B cell (primary cell): ENCODE data around the gene MYH15. TPM values are rescaled to one million over a fixed set of nuclear protein-coding genes. Genes with fewer than 3 reads are reported as not detected.

Experiments used
- ATAC-seq: fragments of 200-7000 bp; cut with Tn5 transposase; one replicate; pipeline ENCODE4 v1.10.0; 2021; ENCODE audit warnings: low read depth, mild to moderate bottlenecking, moderate number of reproducible peaks, moderate library complexity
- CTCF ChIA-PET: fragments of 350-600 bp; sonication (Branson Sonifier 250); formaldehyde crosslinking; loops from one replicate; lab custom pipeline; 2021; ENCODE audit warnings: antibody characterized with exemption, inconsistent platforms; lab: Charles Lee
- POLR2A ChIA-PET: fragments of 350-600 bp; sonication (Branson Sonifier 250); formaldehyde crosslinking; loops from one replicate; lab custom pipeline; 2021; ENCODE audit warnings: antibody characterized with exemption; lab: Charles Lee
- DNase-seq: peaks from one replicate; pipeline ENCODE4 v3.0.0; 2013
- H2AFZ ChIP-seq: 2 replicates; pipeline ENCODE4 v1.6.1; 2012; ENCODE audit warnings: mild to moderate bottlenecking, low read depth, low read length; ENCODE audit not compliant: insufficient read depth, poor library complexity, severe bottlenecking
- H3K27ac ChIP-seq, 2 donors: 1 replicate in 1 of 2; 2 replicates in 1 of 2; pipeline ENCODE4 v1.5.1; 2012 to 2013; ENCODE audit warnings: low read length in 2 of 2, mild to moderate bottlenecking in 2 of 2, moderate library complexity in 1 of 2
- H3K27me3 ChIP-seq, 4 experiments: fragments of 200-600 bp in 1 of 4; sonication (generic) in 1 of 4; replicated peaks in 1 of 4; 1 replicate in 2 of 4; 2 replicates in 2 of 4; pipeline versions ENCODE4 v1.6.1 to v1.7.0; 2013 to 2016; ENCODE audit warnings: low read length in 3 of 4, mild to moderate bottlenecking in 2 of 4, mixed read lengths in 1 of 4, moderate library complexity in 1 of 4; ENCODE audit not compliant: insufficient read depth in 4 of 4, control insufficient read depth in 3 of 4; ENCODE audit errors: control extremely low read depth in 1 of 4
- H3K36me3 ChIP-seq, 2 experiments: replicated peaks in 1 of 2; 1 replicate in 1 of 2; 2 replicates in 1 of 2; pipeline versions ENCODE4 v1.6.1 to v1.7.1; 2013; ENCODE audit warnings: low read length in 1 of 2; ENCODE audit not compliant: insufficient read depth in 2 of 2, control insufficient read depth in 1 of 2; ENCODE audit errors: control extremely low read depth in 1 of 2, extremely low read depth in 1 of 2
- H3K4me1 ChIP-seq, 2 donors: fragments of 200-600 bp in 1 of 2; sonication (generic) in 1 of 2; 1 replicate in 1 of 2; 2 replicates in 1 of 2; pipeline versions ENCODE4 v1.5.1 to v1.6.1; 2013 to 2017; ENCODE audit warnings: low read length in 2 of 2; ENCODE audit not compliant: control insufficient read depth in 2 of 2, insufficient read depth in 2 of 2
- H3K4me2 ChIP-seq: replicated peaks from 2 replicates; pipeline ENCODE3; 2012; ENCODE audit warnings: mild to moderate bottlenecking, low read depth, low read length; ENCODE audit not compliant: poor library complexity, severe bottlenecking
- H3K4me3 ChIP-seq, 5 experiments: fragments of 200-600 bp in 1 of 5; sonication (generic) in 1 of 5; 1 replicate in 3 of 5; 2 replicates in 2 of 5; pipeline versions ENCODE4 v1.5.1 to v1.7.0; 2011 to 2016; ENCODE audit warnings: low read length in 4 of 5, mild to moderate bottlenecking in 4 of 5, low read depth in 2 of 5, control low read depth in 1 of 5, moderate library complexity in 1 of 5; ENCODE audit not compliant: insufficient read depth in 1 of 5; ENCODE audit errors: control extremely low read depth in 1 of 5, extremely low read depth in 1 of 5
- H3K79me2 ChIP-seq: fragments of 200-600 bp; sonication (generic); one replicate; pipeline ENCODE4 v1.6.0; 2016; ENCODE audit warnings: low read length; ENCODE audit not compliant: control insufficient read depth, insufficient read depth
- H3K9ac ChIP-seq: fragments of 200-600 bp; sonication (generic); 2 replicates; pipeline ENCODE4 v1.6.1; 2017; ENCODE audit warnings: mild to moderate bottlenecking, low read length, moderate library complexity
- H3K9me3 ChIP-seq, 3 donors: one replicate each; pipeline versions ENCODE4 v1.6.1 to v1.7.1; 2013; ENCODE audit warnings: low read length in 2 of 3; ENCODE audit not compliant: control insufficient read depth in 2 of 3, insufficient read depth in 1 of 3; ENCODE audit errors: control extremely low read depth in 1 of 3
- H4K20me1 ChIP-seq: 2 replicates; pipeline ENCODE4 v1.6.0; 2012; ENCODE audit warnings: mild to moderate bottlenecking, low read length; ENCODE audit not compliant: insufficient read depth, control insufficient read depth, poor library complexity, severe bottlenecking
- H3K27ac Mint-ChIP-seq: one replicate; pipeline ENCODE4 v1.8.0; 2021; ENCODE audit warnings: mixed read lengths
- H3K27me3 Mint-ChIP-seq: one replicate; pipeline ENCODE4 v1.8.0; 2021; ENCODE audit warnings: mixed read lengths
- H3K4me1 Mint-ChIP-seq: one replicate; pipeline ENCODE4 v1.8.0; 2021; ENCODE audit warnings: mixed read lengths
- H3K4me3 Mint-ChIP-seq: one replicate; pipeline ENCODE4 v1.8.0; 2021; ENCODE audit warnings: mixed read lengths
- H3K9me3 Mint-ChIP-seq: one replicate; pipeline ENCODE4 v1.8.0; 2022; ENCODE audit warnings: mixed read lengths; ENCODE audit not compliant: insufficient read depth
- EZH2 ChIP-seq: IDR thresholded peaks from 2 replicates; pipeline ENCODE4 v1.6.1; 2012; ENCODE audit warnings: borderline replicate concordance, low read depth, mild to moderate bottlenecking, moderate library complexity, low read length; ENCODE audit not compliant: insufficient read depth, poor library complexity, severe bottlenecking
- WGBS: methylation state at CpG from one replicate; pipeline ENCODE4 v1.1.5; 2013; ENCODE audit warnings: missing lambda C conversion rate; ENCODE audit not compliant: insufficient coverage; 5-methylcytosine and 5-hydroxymethylcytosine counted together
- intact Hi-C: fragments of 100-400 bp; cut with micrococcal nuclease; formaldehyde crosslinking; loops from one replicate; pipeline ENCODE4 v1.10.0; 2022
- polyA plus RNA-seq: library from polyadenylated mRNA; depleted of rRNA; stranded (reverse); fragments of >200 nt; gene quantifications from 2 replicates; pipeline ENCODE4 v1.2.3, GENCODE V29; 2012
- total RNA-seq, 2 donors: library from RNA; stranded (reverse); fragments of 120-200 nt in 1 of 2; gene quantifications; 1 replicate in 1 of 2; 2 replicates in 1 of 2; pipeline versions ENCODE4 v1.2.3 to v1.2.4, GENCODE V29; 2013 to 2022
- TF ChIP-seq, protein P1 (sequence below): fragments of 200-600 bp; IDR thresholded peaks from one replicate; pipeline ENCODE4 v1.8.0; 2022; ENCODE audit warnings: antibody characterized with exemption, mild to moderate bottlenecking

Gene MYH15
- total and polyA plus RNA-seq, 2 donors (not counting 1 experiment from before 2014, with no cell fraction given): 0.06 TPM; not detected in 1

GRCh38 chr3:108333961-108334360 lies 176.4 kb downstream of the MYH15 start:
- CTCF ChIA-PET: interaction anchor here (0.7 kb wide), 1 partner anchor 380 kb away, joined by 4 read pairs; no protein-coding TSS in a partner anchor
- Mint-ChIP-seq H3K9me3 (no peaks in the 10 kb centered on the region), H3K4me3 (no peak overlapping the region), H3K27me3 (no peaks in the 10 kb centered on the region), H3K27ac (no peak overlapping the region), H3K4me1 (peaks cover 9% of the 10 kb centered on the region)
- no peaks in the 10 kb centered on the region for H3K27me3 ChIP-seq
- H2AFZ ChIP-seq: no peak overlapping the region
- no peak for ATAC-seq
- H3K79me2 ChIP-seq: no peaks in the 10 kb centered on the region
- H3K27ac ChIP-seq: no peak overlapping the region
- H3K9ac ChIP-seq: no peak overlapping the region
- WGBS: no CpG with 5 or more reads among the region's 1 CpG
- H3K4me2 ChIP-seq: no peak overlapping the region
- TF ChIP-seq, protein P1, sequence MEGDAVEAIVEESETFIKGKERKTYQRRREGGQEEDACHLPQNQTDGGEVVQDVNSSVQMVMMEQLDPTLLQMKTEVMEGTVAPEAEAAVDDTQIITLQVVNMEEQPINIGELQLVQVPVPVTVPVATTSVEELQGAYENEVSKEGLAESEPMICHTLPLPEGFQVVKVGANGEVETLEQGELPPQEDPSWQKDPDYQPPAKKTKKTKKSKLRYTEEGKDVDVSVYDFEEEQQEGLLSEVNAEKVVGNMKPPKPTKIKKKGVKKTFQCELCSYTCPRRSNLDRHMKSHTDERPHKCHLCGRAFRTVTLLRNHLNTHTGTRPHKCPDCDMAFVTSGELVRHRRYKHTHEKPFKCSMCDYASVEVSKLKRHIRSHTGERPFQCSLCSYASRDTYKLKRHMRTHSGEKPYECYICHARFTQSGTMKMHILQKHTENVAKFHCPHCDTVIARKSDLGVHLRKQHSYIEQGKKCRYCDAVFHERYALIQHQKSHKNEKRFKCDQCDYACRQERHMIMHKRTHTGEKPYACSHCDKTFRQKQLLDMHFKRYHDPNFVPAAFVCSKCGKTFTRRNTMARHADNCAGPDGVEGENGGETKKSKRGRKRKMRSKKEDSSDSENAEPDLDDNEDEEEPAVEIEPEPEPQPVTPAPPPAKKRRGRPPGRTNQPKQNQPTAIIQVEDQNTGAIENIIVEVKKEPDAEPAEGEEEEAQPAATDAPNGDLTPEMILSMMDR: no peak
- no peak for TF ChIP-seq EZH2
- DNase-seq: no peak
- POLR2A ChIA-PET: no interaction called here
- no peaks in the 10 kb centered on the region for H4K20me1 ChIP-seq
- intact Hi-C loops: no loop called here
- H3K4me1 ChIP-seq: peaks cover 8% of the 10 kb centered on the region in 2 donors
- no peak overlapping the region for H3K4me3 ChIP-seq
- no peaks in the 10 kb centered on the region for H3K36me3 ChIP-seq
- peaks cover 0 to 1% (median 0%) of the 10 kb centered on the region in 3 donors for H3K9me3 ChIP-seq

- 100% methylated on average over 1 of the region's 3 CpGs for WGBS
- ATAC-seq (no peak), DNase-seq (no peak)
- Mint-ChIP-seq H3K9me3 (no peaks in the 10 kb centered on the region), H3K4me1 (no peaks in the 10 kb centered on the region), H3K27ac (no peak overlapping the region), H3K4me3 (no peak overlapping the region), H3K27me3 (no peaks in the 10 kb centered on the region)
- Histone ChIP-seq H3K9me3 (peaks cover 0 to 1% (median 0%) of the 10 kb centered on the region in 3 donors), H3K27ac (no peak overlapping the region), H3K4me2 (no peak overlapping the region), H3K9ac (no peak overlapping the region), H4K20me1 (no peaks in the 10 kb centered on the region), H3K4me1 (no peaks in the 10 kb centered on the region), H3K36me3 (no peaks in the 10 kb centered on the region), H3K4me3 (no peak overlapping the region), H3K27me3 (no peaks in the 10 kb centered on the region), H2AFZ (no peak overlapping the region), H3K79me2 (no peaks in the 10 kb centered on the region)
- intact Hi-C loops: no loop called here
- TF ChIP-seq, protein P1: no peak
- no peak for TF ChIP-seq EZH2
- ChIA-PET CTCF (no interaction called here), POLR2A (no interaction called here)
Observed at GRCh38 chr3:108331792-108332191, 178.6 kb downstream of the MYH15 start.

Other genes with a start within 250 kb of the MYH15 start
- gene HHLA2, start 214.0 kb downstream of the MYH15 start, total RNA-seq: 0.39 and 0.84 TPM in 2 replicates
- gene HHLA2, start 214.0 kb downstream of the MYH15 start, polyA plus RNA-seq: 0.84 and 1.5 TPM in 2 replicates
- gene CIP2A, start 78.8 kb upstream of the MYH15 start, total RNA-seq: 8.8 and 11.0 TPM in 2 replicates
- gene CIP2A, start 78.8 kb upstream of the MYH15 start, polyA plus RNA-seq: 2.0 and 2.3 TPM in 2 replicates
- 10.5 and 11.1 TPM in 2 replicates for gene DZIP3, start 79.1 kb upstream of the MYH15 start, total RNA-seq
- 6.8 and 9.1 TPM in 2 replicates for gene DZIP3, start 79.1 kb upstream of the MYH15 start, polyA plus RNA-seq
- not detected in 2 replicates for gene RETNLB, start 246.8 kb upstream of the MYH15 start, total RNA-seq
- gene RETNLB, start 246.8 kb upstream of the MYH15 start, polyA plus RNA-seq: not detected in 2 replicates